Prostate gland (tissue), 2 donors: Measurements from ENCODE around the gene COL15A1.

ENCODE experiments used
- CTCF ChIP-seq, 4 experiments: fragments of 200-600 bp in 2 of 4; fragments of 450-650 bp in 2 of 4; sonication (generic) in 2 of 4; IDR thresholded peaks; 1 replicate in 3 of 4; 2 replicates in 1 of 4; pipeline ENCODE4 v1.5.1; 2016 to 2019; ENCODE audit warnings: antibody characterized with exemption in 4 of 4, mild to moderate bottlenecking in 2 of 4, moderate library complexity in 2 of 4
- POLR2A ChIP-seq: fragments of 450-650 bp; IDR thresholded peaks from one replicate; pipeline ENCODE4 v1.6.1; 2016; ENCODE audit warnings: antibody characterized with exemption, mild to moderate bottlenecking

DNA sequence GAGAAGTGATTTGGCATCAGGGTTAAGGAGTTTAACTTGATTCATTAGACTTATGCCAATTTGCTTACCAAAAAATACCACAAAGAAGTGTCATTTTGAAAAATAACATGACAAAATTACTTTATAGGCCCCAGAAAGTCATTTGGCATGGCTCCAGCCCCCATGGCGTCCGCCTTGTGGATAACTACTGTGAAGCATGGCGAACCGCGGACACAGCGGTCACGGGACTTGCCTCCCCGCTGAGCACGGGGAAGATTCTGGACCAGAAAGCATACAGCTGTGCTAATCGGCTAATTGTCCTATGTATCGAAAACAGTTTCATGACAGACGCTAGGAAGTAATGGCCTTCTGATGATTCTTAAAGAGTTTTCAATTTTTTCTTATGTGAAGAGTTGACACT lies 125.8 kb downstream of the COL15A1 start:
- TF ChIP-seq CTCF (IDR thresholded peaks at IDR 0.05) (no peak), POLR2A (no peak)
